K562 (cell line): ENCODE measurements around the gene CHMP5. TPM values are rescaled to one million over a fixed set of nuclear protein-coding genes. Genes with fewer than 3 reads are reported as not detected.
A peak's percentile ranks its signal among the peaks of the same experiment; 100 is the strongest.

Experiments
- CBX2 ChIP-seq: fragments of 200-600 bp; sonication (generic); IDR thresholded peaks from one replicate; pipeline ENCODE4 v1.6.1; 2012; ENCODE audit warnings: mild to moderate bottlenecking, low read length, inconsistent platforms; ENCODE audit not compliant: insufficient read depth, poor library complexity, severe bottlenecking
- CSDE1 ChIP-seq, 2 experiments: fragments of 450-650 bp; IDR thresholded peaks; 2 replicates each; pipeline ENCODE4 v1.6.1; 2016; ENCODE audit warnings: mild to moderate bottlenecking in 1 of 2
- CTCFL ChIP-seq: IDR thresholded peaks from 2 replicates; pipeline ENCODE4 v1.6.1; 2011; ENCODE audit warnings: borderline replicate concordance, low read depth, mild to moderate bottlenecking, moderate library complexity, low read length; ENCODE audit not compliant: insufficient read depth, poor library complexity, severe bottlenecking
- FOXJ2 ChIP-seq: fragments of 200-800 bp; sonication (Bioruptor generic); IDR thresholded peaks from 2 replicates; pipeline ENCODE4 v1.6.1; 2016; ENCODE audit warnings: missing genetic modification characterization, missing compliant biosample characterization
- FOXM1 ChIP-seq, 2 experiments: fragments of 450-650 bp in 1 of 2; sonication (generic) in 1 of 2; formaldehyde crosslinking in 1 of 2; IDR thresholded peaks; 2 replicates each; pipeline versions ENCODE4 v1.6.1 to v1.9.0; 2017 to 2022; ENCODE audit warnings: low read depth in 2 of 2, mild to moderate bottlenecking in 2 of 2, missing genetic modification reagents in 1 of 2, moderate library complexity in 1 of 2
- MAFF ChIP-seq: IDR thresholded peaks from 2 replicates; pipeline ENCODE4 v1.6.1; 2012; ENCODE audit warnings: low read length, improper control_type of control experiment
- MEF2A ChIP-seq: IDR thresholded peaks from 2 replicates; pipeline ENCODE4 v1.6.1; 2011; ENCODE audit warnings: low read depth, mild to moderate bottlenecking, low read length, moderate library complexity; ENCODE audit not compliant: control insufficient read depth
- MEF2D ChIP-seq: conservative IDR thresholded peaks from 2 replicates; pipeline ENCODE4 v1.6.1; 2016; ENCODE audit warnings: low read depth, missing genetic modification characterization, missing compliant biosample characterization
- MEIS2 ChIP-seq: fragments of 450-650 bp; IDR thresholded peaks from 2 replicates; pipeline ENCODE4 v1.6.1; 2014; ENCODE audit warnings: mild to moderate bottlenecking; ENCODE audit not compliant: partially characterized antibody
- NFE2L1 ChIP-seq: fragments of 450-650 bp; IDR thresholded peaks from 2 replicates; pipeline ENCODE4 v1.6.1; 2016; ENCODE audit warnings: missing genetic modification characterization, low read depth, mild to moderate bottlenecking, missing compliant biosample characterization, moderate library complexity, borderline replicate concordance
- PTBP1 ChIP-seq: fragments of 200-400 bp; formaldehyde crosslinking; IDR thresholded peaks from 2 replicates; pipeline ENCODE4 v1.6.1; 2017; ENCODE audit warnings: low read depth, low read length
- ZNF384 ChIP-seq: IDR thresholded peaks from 2 replicates; pipeline ENCODE4 v1.6.1; 2012; ENCODE audit warnings: low read depth, low read length, improper control_type of control experiment
- polyA plus RNA-seq, 8 experiments: library from polyadenylated mRNA; depleted of rRNA in 4 of 8; stranded (reverse) in 5 of 8; unstranded in 3 of 8; fragments of >200 nt; fragmentation: Nextera tagmentation in 2 of 8; fragmentation: Illumina TruSeq in 1 of 8; extraction: Ambion mirVana in 2 of 8; extraction: Trizol in 1 of 8; gene quantifications; 2 replicates each; pipeline versions ENCODE4 v1.2.1 to v1.2.3, GENCODE V29; 2011 to 2014; ENCODE audit warnings: inconsistent platforms in 1 of 8, missing spikeins in 1 of 8
- total RNA-seq, 7 experiments: library from RNA; depleted of rRNA in 6 of 7; stranded (reverse); fragments of >200 nt in 6 of 7; fragmentation: Illumina TruSeq in 2 of 7; extraction: Trizol in 2 of 7; gene quantifications; 2 replicates each; pipeline versions ENCODE4 v1.2.1 to v1.2.3, GENCODE V29; 2011 to 2021; ENCODE audit warnings: low replicate concordance in 1 of 7
- TF ChIP-seq, protein P1 (sequence below), 3 experiments: IDR thresholded peaks in 2 of 3; conservative IDR thresholded peaks in 1 of 3; 2 replicates each; pipeline ENCODE4 v1.5.1; 2011 to 2012; ENCODE audit warnings: low read length in 3 of 3, mild to moderate bottlenecking in 3 of 3, control low read depth in 2 of 3, improper control_type of control experiment in 1 of 3, inconsistent platforms in 1 of 3, low read depth in 1 of 3, mixed read lengths in 1 of 3, moderate library complexity in 1 of 3; ENCODE audit not compliant: insufficient read depth in 2 of 3
- TF ChIP-seq, protein P2 (sequence below): sonication (generic); formaldehyde crosslinking; IDR thresholded peaks from 2 replicates; pipeline ENCODE4 v1.8.0; 2022; ENCODE audit warnings: mild to moderate bottlenecking, missing genetic modification reagents

CHMP5 gene
- total and polyA plus RNA-seq, 9 of the 15 experiments (the other 6 are each of a cell fraction or from before 2014, with no cell fraction given) = 36.0 to 105 (median 54.9) TPM

DNA sequence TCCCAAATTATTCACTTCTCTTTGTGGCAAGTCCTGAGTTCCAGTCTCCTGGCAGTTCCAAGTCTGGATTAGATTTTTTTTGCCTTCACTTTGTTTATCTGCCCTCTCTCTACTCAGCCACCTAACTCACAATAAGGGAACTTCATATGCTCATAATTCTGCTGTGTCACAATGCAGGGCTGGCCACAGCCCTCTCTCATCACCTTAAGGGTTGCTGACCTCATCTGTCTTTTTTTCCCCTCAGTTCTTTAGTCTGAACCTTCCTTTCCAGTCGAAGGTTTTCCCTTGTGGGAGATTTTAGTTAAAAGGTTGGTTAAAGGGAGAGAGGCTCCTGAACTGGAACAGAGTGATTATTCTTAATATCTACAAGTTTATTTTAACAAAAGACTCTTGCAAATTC is 4.5 kb upstream of the CHMP5 start (continued):
- no peak for TF ChIP-seq MEF2D (tag)
- no peak for TF ChIP-seq MEF2A
- no peak for TF ChIP-seq FOXM1 (IDR thresholded peaks at IDR 0.05; ENCODE audit: low read depth)
- TF ChIP-seq FOXM1 (CRISPR knock-in tag; IDR thresholded peaks at IDR 0.05; ENCODE audit: low read depth) = no peak
- TF ChIP-seq, protein P1, sequence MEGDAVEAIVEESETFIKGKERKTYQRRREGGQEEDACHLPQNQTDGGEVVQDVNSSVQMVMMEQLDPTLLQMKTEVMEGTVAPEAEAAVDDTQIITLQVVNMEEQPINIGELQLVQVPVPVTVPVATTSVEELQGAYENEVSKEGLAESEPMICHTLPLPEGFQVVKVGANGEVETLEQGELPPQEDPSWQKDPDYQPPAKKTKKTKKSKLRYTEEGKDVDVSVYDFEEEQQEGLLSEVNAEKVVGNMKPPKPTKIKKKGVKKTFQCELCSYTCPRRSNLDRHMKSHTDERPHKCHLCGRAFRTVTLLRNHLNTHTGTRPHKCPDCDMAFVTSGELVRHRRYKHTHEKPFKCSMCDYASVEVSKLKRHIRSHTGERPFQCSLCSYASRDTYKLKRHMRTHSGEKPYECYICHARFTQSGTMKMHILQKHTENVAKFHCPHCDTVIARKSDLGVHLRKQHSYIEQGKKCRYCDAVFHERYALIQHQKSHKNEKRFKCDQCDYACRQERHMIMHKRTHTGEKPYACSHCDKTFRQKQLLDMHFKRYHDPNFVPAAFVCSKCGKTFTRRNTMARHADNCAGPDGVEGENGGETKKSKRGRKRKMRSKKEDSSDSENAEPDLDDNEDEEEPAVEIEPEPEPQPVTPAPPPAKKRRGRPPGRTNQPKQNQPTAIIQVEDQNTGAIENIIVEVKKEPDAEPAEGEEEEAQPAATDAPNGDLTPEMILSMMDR (IDR thresholded peaks at IDR 0.05 in 2 of 3, conservative IDR thresholded peaks at IDR 0.05 in 1 of 3; ENCODE audit: insufficient read depth in 2 of 3, low read depth in 1 of 3, low read length in 3 of 3) = no peak
- TF ChIP-seq CBX2 = no peak
- TF ChIP-seq MAFF = peak; percentile 61; the same call in 1 of the 2 replicates
- peak; percentile 9; the same call in 1 of the 2 replicates for TF ChIP-seq NFE2L1 (tag)
- TF ChIP-seq MEIS2 = peak; percentile 84
- TF ChIP-seq CSDE1 (IDR thresholded peaks at IDR 0.05) = no peak
- 0 out of 2 replicates have a peak, but pooled peaks have one; percentile 22 for TF ChIP-seq ZNF384
- no peak for TF ChIP-seq FOXJ2
- no peak for TF ChIP-seq CTCFL
- TF ChIP-seq PTBP1 = no peak
- TF ChIP-seq, protein P2, sequence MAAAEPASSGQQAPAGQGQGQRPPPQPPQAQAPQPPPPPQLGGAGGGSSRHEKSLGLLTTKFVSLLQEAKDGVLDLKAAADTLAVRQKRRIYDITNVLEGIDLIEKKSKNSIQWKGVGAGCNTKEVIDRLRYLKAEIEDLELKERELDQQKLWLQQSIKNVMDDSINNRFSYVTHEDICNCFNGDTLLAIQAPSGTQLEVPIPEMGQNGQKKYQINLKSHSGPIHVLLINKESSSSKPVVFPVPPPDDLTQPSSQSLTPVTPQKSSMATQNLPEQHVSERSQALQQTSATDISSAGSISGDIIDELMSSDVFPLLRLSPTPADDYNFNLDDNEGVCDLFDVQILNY = no peak
